K562 (cell line): ENCODE measurements around the gene ILDR1. TPM values are rescaled to one million over a fixed set of nuclear protein-coding genes. Genes with fewer than 3 reads are reported as not detected.

Experiments used
- ATAC-seq: fragments of 200-7000 bp; cut with Tn5 transposase; 3 replicates; pipeline ENCODE4 v1.9.1; 2020; ENCODE audit warnings: moderate library complexity
- BruUV-seq: library from RNA; stranded (reverse); fragments of 400-500 nt; replicated peaks from 2 replicates; lab custom pipeline; 2021; lab: Mats Ljungman, UMichigan
- CTCF ChIA-PET: fragments of 300-600 bp; formaldehyde crosslinking; extraction: SDS; loops from one replicate; lab custom pipeline; 2021; ENCODE audit warnings: low intra/inter-chr PET ratio; lab: Yijun Ruan, JAX
- POLR2A ChIA-PET: fragments of 300-600, 350-650 bp; sonication (Branson Sonifier 250); formaldehyde crosslinking; extraction: SDS; loops from one replicate; lab custom pipeline; 2021; ENCODE audit warnings: antibody characterized with exemption, inconsistent platforms; lab: Yijun Ruan, JAX
- DNase-seq, 4 experiments: peaks; one replicate each; pipeline versions ENCODE4 v3.0.0 to v3.0.0-alpha.2; 2011 to 2018; ENCODE audit warnings: low spot score in 3 of 4, mixed read lengths in 3 of 4; ENCODE audit errors: extremely low read depth in 1 of 4
- FAIRE-seq: peaks from 2 replicates; lab custom pipeline; 2011; peaks lifted over from hg19 to GRCh38; lab: Jason Lieb, UNC
- H2AFZ ChIP-seq: 2 replicates; pipeline ENCODE4 v1.6.0; 2011; ENCODE audit warnings: low read depth, low read length, control low read depth, inconsistent platforms
- H3K27ac ChIP-seq: fragments of 200-600 bp; 3 replicates; pipeline ENCODE4 v1.8.0; 2011; ENCODE audit warnings: low read depth, mild to moderate bottlenecking, control low read depth, inconsistent platforms, low read length, moderate library complexity, mixed read lengths; ENCODE audit errors: extremely low read depth
- H3K27me3 ChIP-seq, 2 experiments: fragments of 300-600 bp in 1 of 2; 2 replicates in 1 of 2; 3 replicates in 1 of 2; pipeline versions ENCODE4 v1.6.0 to v1.8.0; 2011; ENCODE audit warnings: inconsistent platforms in 2 of 2, low read length in 2 of 2, mild to moderate bottlenecking in 1 of 2, mixed read lengths in 1 of 2, moderate library complexity in 1 of 2; ENCODE audit not compliant: control insufficient read depth in 2 of 2, insufficient read depth in 2 of 2
- H3K36me3 ChIP-seq: fragments of 300-600 bp; 3 replicates; pipeline ENCODE4 v1.8.0; 2011; ENCODE audit warnings: mild to moderate bottlenecking, low read length, inconsistent platforms; ENCODE audit not compliant: control insufficient read depth, insufficient read depth
- H3K4me1 ChIP-seq, 2 experiments: fragments of 200-600 bp in 1 of 2; replicated peaks in 1 of 2; 2 replicates in 1 of 2; 3 replicates in 1 of 2; pipeline versions ENCODE4 v1.5.1 to v1.8.0; 2011; ENCODE audit warnings: inconsistent platforms in 2 of 2, low read length in 2 of 2, mild to moderate bottlenecking in 1 of 2, mixed read lengths in 1 of 2, moderate library complexity in 1 of 2; ENCODE audit not compliant: control insufficient read depth in 2 of 2, insufficient read depth in 2 of 2
- H3K4me2 ChIP-seq: 2 replicates; pipeline ENCODE4 v1.6.1; 2011; ENCODE audit warnings: low read length, control low read depth, inconsistent platforms, mixed read lengths; ENCODE audit not compliant: insufficient read depth
- H3K4me3 ChIP-seq: fragments of 200-600 bp; sonication (generic), shearing (Covaris generic); 2 replicates; pipeline ENCODE4 v1.5.1; 2016; ENCODE audit warnings: control low read depth, inconsistent platforms
- H3K79me2 ChIP-seq: fragments of 200-600 bp; 3 replicates; pipeline ENCODE4 v1.8.0; 2011; ENCODE audit warnings: low read length, inconsistent platforms; ENCODE audit not compliant: control insufficient read depth, insufficient read depth
- H3K9ac ChIP-seq, 2 experiments: 2 replicates each; pipeline versions ENCODE4 v1.6.0 to v1.6.1; 2011; ENCODE audit warnings: low read depth in 2 of 2, low read length in 2 of 2, control low read depth in 1 of 2, inconsistent platforms in 1 of 2, mild to moderate bottlenecking in 1 of 2, mixed read lengths in 1 of 2; ENCODE audit not compliant: insufficient read depth in 1 of 2
- H3K9me1 ChIP-seq: one replicate; pipeline ENCODE4 v1.6.0; 2011; ENCODE audit warnings: inconsistent platforms, mild to moderate bottlenecking, low read length, moderate library complexity; ENCODE audit not compliant: control insufficient read depth, insufficient read depth
- H3K9me3 ChIP-seq: replicated peaks from 2 replicates; pipeline ENCODE4 v1.5.1; 2011; ENCODE audit warnings: low read depth, low read length, inconsistent platforms; ENCODE audit not compliant: control insufficient read depth, insufficient read depth
- H4K20me1 ChIP-seq: replicated peaks from 2 replicates; pipeline ENCODE4 v1.6.1; 2011; ENCODE audit warnings: low read length, inconsistent platforms, mixed read lengths; ENCODE audit not compliant: control insufficient read depth, insufficient read depth
- BRCA1 ChIP-seq, 2 experiments: fragments of 450-650 bp in 1 of 2; sonication (generic) in 1 of 2; formaldehyde crosslinking in 1 of 2; IDR thresholded peaks; 2 replicates each; pipeline versions ENCODE4 v1.5.0 to v1.6.1; 2017 to 2020; ENCODE audit warnings: mild to moderate bottlenecking in 1 of 2, missing genetic modification reagents in 1 of 2
- CEBPB ChIP-seq: fragments of 450-650 bp; IDR thresholded peaks from 2 replicates; pipeline ENCODE4 v1.6.1; 2016; ENCODE audit warnings: missing genetic modification characterization, missing compliant biosample characterization
- E2F1 ChIP-seq: sonication (generic); formaldehyde crosslinking; IDR thresholded peaks from 2 replicates; pipeline ENCODE4 v1.8.1; 2023; ENCODE audit warnings: mild to moderate bottlenecking, missing genetic modification reagents, moderate library complexity
- EHMT2 ChIP-seq: fragments of 450-650 bp; IDR thresholded peaks from 2 replicates; pipeline ENCODE4 v1.6.1; 2018; ENCODE audit warnings: antibody characterized with exemption
- EP300 ChIP-seq: IDR thresholded peaks from 2 replicates; pipeline ENCODE4 v1.6.1; 2012; ENCODE audit warnings: low read length, improper control_type of control experiment
- ETS1 ChIP-seq: conservative IDR thresholded peaks from 2 replicates; pipeline ENCODE4 v1.6.1; 2011; ENCODE audit warnings: low read depth, mild to moderate bottlenecking, low read length; ENCODE audit not compliant: control insufficient read depth
- HNRNPH1 ChIP-seq: fragments of 200-400 bp; formaldehyde crosslinking; optimal IDR thresholded peaks from 2 replicates; pipeline ENCODE3; 2017; ENCODE audit warnings: low read depth, mild to moderate bottlenecking, low read length, moderate library complexity
- HNRNPLL ChIP-seq: fragments of 200-400 bp; formaldehyde crosslinking; IDR thresholded peaks from 2 replicates; pipeline ENCODE4 v1.6.1; 2017; ENCODE audit warnings: low read length, low read depth, mild to moderate bottlenecking; ENCODE audit not compliant: poor library complexity, severe bottlenecking
- KLF1 ChIP-seq: fragments of 450-650 bp; IDR thresholded peaks from 2 replicates; pipeline ENCODE4 v1.6.1; 2016; ENCODE audit warnings: missing genetic modification characterization, missing compliant biosample characterization
- SLC30A9 ChIP-seq: fragments of 250-450 bp; sonication (Bioruptor Pico); IDR thresholded peaks from 2 replicates; pipeline ENCODE4 v1.8.0; 2022; ENCODE audit warnings: mild to moderate bottlenecking, moderate library complexity
- STAG1 ChIP-seq: sonication (generic); formaldehyde crosslinking; IDR thresholded peaks from 2 replicates; pipeline ENCODE4 v1.5.0; 2020; ENCODE audit warnings: missing genetic modification reagents, borderline replicate concordance
- TARDBP ChIP-seq: fragments of 450-650 bp; IDR thresholded peaks from 2 replicates; pipeline ENCODE4 v1.6.1; 2016
- TSC22D4 ChIP-seq: fragments of 450-650 bp; IDR thresholded peaks from 2 replicates; pipeline ENCODE4 v1.6.1; 2016; ENCODE audit warnings: missing genetic modification characterization, missing biosample characterization, control low read depth
- ZFP30 ChIP-seq: fragments of 250-450 bp; sonication (Bioruptor Pico); IDR thresholded peaks from 2 replicates; pipeline ENCODE4 v1.8.0; 2022; ENCODE audit warnings: moderate library complexity, mild to moderate bottlenecking, inconsistent platforms, borderline replicate concordance
- ZNF146 ChIP-seq: IDR thresholded peaks from one replicate; pipeline ENCODE4 v1.6.1; 2018; ENCODE audit warnings: missing compliant biosample characterization; ENCODE audit not compliant: unreplicated experiment
- ZNF436 ChIP-seq: fragments of 250-450, 450-650 bp; sonication (Bioruptor Pico); formaldehyde crosslinking; IDR thresholded peaks from 2 replicates; pipeline ENCODE4 v1.7.0; 2020; ENCODE audit warnings: mild to moderate bottlenecking
- ZNF75A ChIP-seq: fragments of 450-650 bp; formaldehyde crosslinking; IDR thresholded peaks from 2 replicates; pipeline ENCODE4 v1.4.0; 2020; ENCODE audit warnings: mild to moderate bottlenecking
- WGBS: fragments of 100-300 bp; shearing (Covaris generic); methylation state at CpG from one replicate; pipeline ENCODE4 v1.1.6; 2016; ENCODE audit warnings: low coverage, mixed read lengths; ENCODE audit not compliant: insufficient coverage; ENCODE audit errors: missing lambda C conversion rate; 5-methylcytosine and 5-hydroxymethylcytosine counted together
- in situ Hi-C: fragments of 300-500 bp; cut with MboI; formaldehyde crosslinking; loops from 4 replicates; pipeline ENCODE4 v1.15.0; 2018; ENCODE audit warnings: inconsistent platforms, mixed read lengths
- intact Hi-C: fragments of 100-400 bp; cut with micrococcal nuclease; formaldehyde crosslinking; loops from 2 replicates; pipeline ENCODE4 v1.14.2; 2022
- polyA plus RNA-seq, 8 experiments: library from polyadenylated mRNA; depleted of rRNA in 4 of 8; stranded (reverse) in 5 of 8; unstranded in 3 of 8; fragments of >200 nt; fragmentation: Nextera tagmentation in 2 of 8; fragmentation: Illumina TruSeq in 1 of 8; extraction: Ambion mirVana in 2 of 8; extraction: Trizol in 1 of 8; gene quantifications; 2 replicates each; pipeline versions ENCODE4 v1.2.1 to v1.2.3, GENCODE V29; 2011 to 2014; ENCODE audit warnings: inconsistent platforms in 1 of 8, missing spikeins in 1 of 8
- total RNA-seq, 7 experiments: library from RNA; depleted of rRNA in 6 of 7; stranded (reverse); fragments of >200 nt in 6 of 7; fragmentation: Illumina TruSeq in 2 of 7; extraction: Trizol in 2 of 7; gene quantifications; 2 replicates each; pipeline versions ENCODE4 v1.2.1 to v1.2.3, GENCODE V29; 2011 to 2021; ENCODE audit warnings: low replicate concordance in 1 of 7
- TF ChIP-seq, protein P1 (sequence below): fragments of 250-450 bp; sonication (Bioruptor Pico); IDR thresholded peaks from 2 replicates; pipeline ENCODE4 v1.8.0; 2022; ENCODE audit warnings: moderate library complexity, mild to moderate bottlenecking, inconsistent platforms

The ILDR1 gene
- total and polyA plus RNA-seq, 9 of the 15 experiments (the other 6 are each of a cell fraction or from before 2014, with no cell fraction given): 0.04 TPM; not detected in 8

GRCh38 chr3:122055215-122055614, 33.2 kb upstream of the ILDR1 start, which contains the start of gene CD86:
CD86 (plus strand) TSS chr3:122055362; CDS start chr3:122055490, 128 bp downstream.
- no peak within 1 kb of the TSS for H3K4me3 ChIP-seq
- ATAC-seq: no peak
- H3K9ac ChIP-seq: no peak within 1 kb of the TSS
- no TSS peak for BruUV-seq
- no peaks in the 10 kb centered on the region for H3K79me2 ChIP-seq
- TF ChIP-seq ETS1 (no peak), CEBPB (no peak), EP300 (no peak), ZFP30 (CRISPR knock-in tag) (no peak), ZNF146 (CRISPR knock-in tag) (no peak), STAG1 (CRISPR knock-in tag) (no peak), BRCA1 (IDR thresholded peaks at IDR 0.05) (no peak), BRCA1 (CRISPR knock-in tag; IDR thresholded peaks at IDR 0.05) (no peak), TARDBP (no peak), HNRNPH1 (no peak), E2F1 (no peak), KLF1 (tag) (no peak), SLC30A9 (no peak), ZNF436 (CRISPR knock-in tag) (no peak), EHMT2 (no peak), TSC22D4 (tag) (no peak), HNRNPLL (no peak), ZNF75A (CRISPR knock-in tag) (no peak)
- TF ChIP-seq, protein P1, sequence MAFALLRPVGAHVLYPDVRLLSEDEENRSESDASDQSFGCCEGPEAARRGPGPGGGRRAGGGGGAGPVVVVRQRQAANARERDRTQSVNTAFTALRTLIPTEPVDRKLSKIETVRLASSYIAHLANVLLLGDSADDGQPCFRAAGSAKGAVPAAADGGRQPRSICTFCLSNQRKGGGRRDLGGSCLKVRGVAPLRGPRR (CRISPR knock-in tag): no peak
- H3K27me3 ChIP-seq: no peaks in the 10 kb centered on the region
- intact Hi-C loops: no loop called here
- no peaks in the 10 kb centered on the region for H3K4me1 ChIP-seq
- no peak within 1 kb of the TSS for H3K27ac ChIP-seq
- H3K36me3 ChIP-seq: no peaks in the 10 kb centered on the region
- WGBS: 6% methylated on average over 3 of the region's 3 CpGs
- H4K20me1 ChIP-seq: no peaks in the 10 kb centered on the region
- CTCF ChIA-PET: no interaction called here
- H3K9me1 ChIP-seq: no peaks in the 10 kb centered on the region
- no peak for FAIRE-seq
- no peak within 1 kb of the TSS for H3K4me2 ChIP-seq
- POLR2A ChIA-PET: no interaction called here
- H2AFZ ChIP-seq: no peak within 1 kb of the TSS
- DNase-seq: no peak
- no peaks in the 10 kb centered on the region for H3K9me3 ChIP-seq
- in situ Hi-C loops: no loop called here
